ENCODE data around the gene RAB3IL1.
A peak's percentile ranks its signal among the peaks of the same experiment; 100 is the strongest.

The RAB3IL1 gene

DNA sequence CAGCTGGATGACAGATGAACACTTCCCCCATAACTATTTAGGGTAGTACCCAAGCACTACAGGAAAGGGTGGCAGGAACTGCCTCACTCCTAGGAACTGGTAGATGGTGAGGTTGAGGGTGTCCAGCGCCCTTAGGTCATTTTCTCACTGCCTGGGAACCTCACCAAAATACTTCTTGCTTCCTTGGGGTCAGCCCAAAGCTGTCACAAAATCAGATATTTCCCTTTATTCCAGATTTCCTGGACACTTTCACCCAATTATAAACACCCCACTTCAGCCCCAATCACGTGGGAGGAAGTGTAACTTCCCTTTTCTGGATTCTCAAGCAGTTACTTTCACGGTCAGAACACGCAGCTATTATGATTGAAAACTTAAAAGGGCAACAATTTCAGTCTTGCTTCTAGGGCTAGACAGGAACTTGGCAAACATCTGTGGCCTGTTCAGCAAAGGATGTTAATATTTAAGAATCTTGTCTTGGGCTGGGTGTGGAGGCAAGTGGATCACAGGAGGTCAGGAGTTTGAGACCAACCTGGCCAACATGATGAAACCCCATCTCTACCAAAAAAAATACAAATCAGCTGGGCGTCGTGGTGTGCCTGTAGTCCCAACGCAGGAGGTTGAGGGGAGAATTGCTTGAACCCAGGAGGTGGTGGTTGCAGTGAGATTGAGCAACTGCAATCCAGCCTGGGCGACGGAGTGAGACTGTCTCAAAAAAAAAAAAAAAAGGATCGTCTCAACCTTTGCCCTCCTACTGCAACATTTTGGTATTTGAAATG lies 46.1 kb upstream of the RAB3IL1 start:
- Histone ChIP-seq H3K4me3 (ENCODE audit: low read length) (peak overlapping the region; percentile 18; the same call in 1 of the 2 replicates), H3K36me3 (replicated peaks; ENCODE audit: low read depth, low read length) (peaks cover 35% of the 10 kb centered on the region), H3K9ac (ENCODE audit: low read length) (no peak overlapping the region), H3K4me2 (ENCODE audit: low read length) (peak overlapping the region; percentile 52), H3K79me2 (ENCODE audit: low read length) (peaks cover 27% of the 10 kb centered on the region), H3K4me1 (ENCODE audit: low read length) (peaks cover 40% of the 10 kb centered on the region), H3K9me3 (ENCODE audit: insufficient read depth, low read length) (no peaks in the 10 kb centered on the region), H3K27ac (ENCODE audit: low read length) (peak overlapping the region; percentile 71), H2AFZ (ENCODE audit: low read depth, low read length) (no peak overlapping the region), H4K20me1 (ENCODE audit: insufficient read depth, low read length) (peaks cover 33% of the 10 kb centered on the region), H3K27me3 (ENCODE audit: low read depth, low read length) (no peaks in the 10 kb centered on the region)
- TF ChIP-seq EZH2phosphoT487 (IDR thresholded peaks at IDR 0.05; ENCODE audit: low read depth) = no peak
- TF ChIP-seq, protein P1, sequence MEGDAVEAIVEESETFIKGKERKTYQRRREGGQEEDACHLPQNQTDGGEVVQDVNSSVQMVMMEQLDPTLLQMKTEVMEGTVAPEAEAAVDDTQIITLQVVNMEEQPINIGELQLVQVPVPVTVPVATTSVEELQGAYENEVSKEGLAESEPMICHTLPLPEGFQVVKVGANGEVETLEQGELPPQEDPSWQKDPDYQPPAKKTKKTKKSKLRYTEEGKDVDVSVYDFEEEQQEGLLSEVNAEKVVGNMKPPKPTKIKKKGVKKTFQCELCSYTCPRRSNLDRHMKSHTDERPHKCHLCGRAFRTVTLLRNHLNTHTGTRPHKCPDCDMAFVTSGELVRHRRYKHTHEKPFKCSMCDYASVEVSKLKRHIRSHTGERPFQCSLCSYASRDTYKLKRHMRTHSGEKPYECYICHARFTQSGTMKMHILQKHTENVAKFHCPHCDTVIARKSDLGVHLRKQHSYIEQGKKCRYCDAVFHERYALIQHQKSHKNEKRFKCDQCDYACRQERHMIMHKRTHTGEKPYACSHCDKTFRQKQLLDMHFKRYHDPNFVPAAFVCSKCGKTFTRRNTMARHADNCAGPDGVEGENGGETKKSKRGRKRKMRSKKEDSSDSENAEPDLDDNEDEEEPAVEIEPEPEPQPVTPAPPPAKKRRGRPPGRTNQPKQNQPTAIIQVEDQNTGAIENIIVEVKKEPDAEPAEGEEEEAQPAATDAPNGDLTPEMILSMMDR (IDR thresholded peaks at IDR 0.05; ENCODE audit: low read depth, low read length) = no peak

DNA sequence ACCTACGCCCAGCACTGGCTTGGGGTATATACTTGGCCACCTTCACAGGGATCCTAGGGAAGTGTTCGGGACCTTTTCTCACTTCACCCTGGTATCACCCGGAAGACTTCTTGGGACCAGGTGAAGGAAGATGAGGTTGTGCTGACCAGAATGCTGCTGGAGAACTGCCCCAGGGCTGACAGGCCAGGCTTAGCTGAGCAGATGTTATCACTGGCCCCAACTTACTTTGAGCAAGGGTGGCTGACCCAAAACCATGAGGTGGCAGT lies 45.6 kb upstream of the RAB3IL1 start:
- TF ChIP-seq, protein P1 (IDR thresholded peaks at IDR 0.05; ENCODE audit: low read depth, low read length) = no peak
- TF ChIP-seq EZH2phosphoT487 (IDR thresholded peaks at IDR 0.05; ENCODE audit: low read depth) = no peak
- H3K4me3 ChIP-seq (ENCODE audit: low read length) = 0 out of 2 replicates have a peak overlapping the region, but pooled peaks have one; percentile 1
- no peaks in the 10 kb centered on the region for H3K9me3 ChIP-seq (ENCODE audit: insufficient read depth, low read length)
- H4K20me1 ChIP-seq (ENCODE audit: insufficient read depth, low read length) = peaks cover 33% of the 10 kb centered on the region
- H3K27ac ChIP-seq (ENCODE audit: low read length) = peak overlapping the region; percentile 71
- peak overlapping the region; percentile 52 for H3K4me2 ChIP-seq (ENCODE audit: low read length)
- H2AFZ ChIP-seq (ENCODE audit: low read depth, low read length) = no peak overlapping the region
- peaks cover 37% of the 10 kb centered on the region for H3K4me1 ChIP-seq (ENCODE audit: low read length)
- no peak overlapping the region for H3K9ac ChIP-seq (ENCODE audit: low read length)
- no peaks in the 10 kb centered on the region for H3K27me3 ChIP-seq (ENCODE audit: low read depth, low read length)
- peaks cover 27% of the 10 kb centered on the region for H3K79me2 ChIP-seq (ENCODE audit: low read length)
- peaks cover 35% of the 10 kb centered on the region for H3K36me3 ChIP-seq (replicated peaks; ENCODE audit: low read depth, low read length)

DNA sequence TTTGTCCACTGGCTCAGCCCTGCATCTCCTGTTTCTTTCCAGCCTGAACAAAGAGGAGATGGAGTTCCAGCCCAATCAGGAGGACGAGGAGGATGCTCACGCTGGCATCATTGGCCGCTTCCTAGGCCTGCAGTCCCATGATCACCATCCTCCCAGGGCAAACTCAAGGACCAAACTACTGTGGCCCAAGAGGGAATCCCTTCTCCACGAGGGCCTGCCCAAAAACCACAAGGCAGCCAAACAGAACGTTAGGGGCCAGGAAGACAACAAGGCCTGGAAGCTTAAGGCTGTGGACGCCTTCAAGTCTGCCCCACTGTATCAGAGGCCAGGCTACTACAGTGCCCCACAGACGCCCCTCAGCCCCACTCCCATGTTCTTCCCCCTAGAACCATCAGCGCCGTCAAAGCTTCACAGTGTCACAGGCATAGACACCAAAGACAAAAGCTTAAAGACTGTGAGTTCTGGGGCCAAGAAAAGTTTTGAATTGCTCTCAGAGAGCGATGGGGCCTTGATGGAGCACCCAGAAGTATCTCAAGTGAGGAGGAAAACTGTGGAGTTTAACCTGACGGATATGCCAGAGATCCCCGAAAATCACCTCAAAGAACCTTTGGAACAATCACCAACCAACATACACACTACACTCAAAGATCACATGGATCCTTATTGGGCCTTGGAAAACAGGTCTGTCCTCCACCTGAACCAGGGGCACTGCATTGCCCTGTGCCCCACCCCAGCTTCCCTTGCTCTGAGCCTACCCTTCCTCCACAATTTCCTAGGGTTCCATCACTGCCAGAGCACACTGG lies 45.0 kb upstream of the RAB3IL1 start:
- Histone ChIP-seq H3K9ac (ENCODE audit: low read length) (no peak overlapping the region), H3K4me2 (ENCODE audit: low read length) (peak overlapping the region; percentile 52; the same call in 1 of the 2 replicates), H3K4me1 (ENCODE audit: low read length) (peaks cover 37% of the 10 kb centered on the region), H3K27me3 (ENCODE audit: low read depth, low read length) (no peaks in the 10 kb centered on the region), H3K9me3 (ENCODE audit: insufficient read depth, low read length) (no peaks in the 10 kb centered on the region), H3K27ac (ENCODE audit: low read length) (peak overlapping the region; percentile 71), H3K36me3 (replicated peaks; ENCODE audit: low read depth, low read length) (peaks cover 35% of the 10 kb centered on the region), H4K20me1 (ENCODE audit: insufficient read depth, low read length) (peaks cover 33% of the 10 kb centered on the region), H2AFZ (ENCODE audit: low read depth, low read length) (no peak overlapping the region), H3K79me2 (ENCODE audit: low read length) (peaks cover 27% of the 10 kb centered on the region), H3K4me3 (ENCODE audit: low read length) (no peak overlapping the region)
- TF ChIP-seq EZH2phosphoT487 (IDR thresholded peaks at IDR 0.05; ENCODE audit: low read depth) = no peak
- TF ChIP-seq, protein P1 (IDR thresholded peaks at IDR 0.05; ENCODE audit: low read depth, low read length) = no peak

DNA sequence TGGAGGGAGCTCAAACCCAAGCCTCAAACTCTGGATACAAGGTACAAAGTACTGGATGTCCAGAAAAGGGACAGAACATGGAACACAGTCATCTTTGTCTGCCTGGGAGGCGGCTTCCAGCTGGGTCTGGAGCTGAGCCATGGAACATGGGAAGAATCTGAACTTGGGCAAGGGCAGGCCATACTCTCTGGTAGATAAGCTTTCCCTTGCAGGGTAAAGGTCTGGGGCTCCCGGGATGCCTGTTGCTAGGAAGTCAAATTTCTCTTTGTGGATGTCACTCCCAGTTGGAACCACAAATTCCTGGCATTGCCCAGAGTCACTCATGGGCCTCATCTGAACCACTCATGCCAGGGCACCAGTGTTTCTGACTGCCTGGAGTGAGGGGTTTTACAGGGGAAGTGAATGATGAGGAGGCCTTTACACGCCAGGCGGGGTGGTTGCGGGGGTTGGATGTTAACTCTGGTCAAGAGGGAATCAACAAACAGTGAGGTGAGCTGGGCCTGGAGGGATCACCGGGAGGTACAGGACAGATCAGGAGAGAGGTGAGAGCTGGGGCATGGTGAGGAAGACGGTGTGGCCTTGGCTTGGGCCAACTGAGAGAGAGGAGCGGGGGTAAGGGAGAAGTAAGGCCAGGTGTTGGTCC lies 44.3 kb upstream of the RAB3IL1 start:
- Histone ChIP-seq H3K4me3 (ENCODE audit: low read length) (no peak overlapping the region), H3K9ac (ENCODE audit: low read length) (no peak overlapping the region), H3K36me3 (replicated peaks; ENCODE audit: low read depth, low read length) (peaks cover 34% of the 10 kb centered on the region), H3K27me3 (ENCODE audit: low read depth, low read length) (no peaks in the 10 kb centered on the region), H2AFZ (ENCODE audit: low read depth, low read length) (no peak overlapping the region), H3K9me3 (ENCODE audit: insufficient read depth, low read length) (no peaks in the 10 kb centered on the region), H3K27ac (ENCODE audit: low read length) (no peak overlapping the region), H3K79me2 (ENCODE audit: low read length) (peaks cover 20% of the 10 kb centered on the region), H4K20me1 (ENCODE audit: insufficient read depth, low read length) (peaks cover 30% of the 10 kb centered on the region), H3K4me2 (ENCODE audit: low read length) (no peak overlapping the region), H3K4me1 (ENCODE audit: low read length) (peaks cover 37% of the 10 kb centered on the region)
- TF ChIP-seq, protein P1 (IDR thresholded peaks at IDR 0.05; ENCODE audit: low read depth, low read length) = no peak
- TF ChIP-seq EZH2phosphoT487 (IDR thresholded peaks at IDR 0.05; ENCODE audit: low read depth) = no peak

All from OCI-LY3 (cell line).